HepG2 (cell line): ENCODE data around the gene ABCC5. TPM values are rescaled to one million over a fixed set of nuclear protein-coding genes. Genes with fewer than 3 reads are reported as not detected.

Experiments
- ATAC-seq: fragments of 200-7000 bp; cut with Tn5 transposase; 3 replicates; pipeline ENCODE4 v1.9.1; 2020; ENCODE audit warnings: mild to moderate bottlenecking, moderate library complexity
- BruUV-seq: library from RNA; stranded (reverse); fragments of 400-500 nt; replicated peaks from 2 replicates; lab custom pipeline; 2021; lab: Mats Ljungman, UMichigan
- CTCF ChIA-PET: fragments of 300-600 bp; formaldehyde crosslinking; extraction: SDS; loops from one replicate; lab custom pipeline; 2021; ENCODE audit warnings: low total read pairs, inconsistent platforms, low intra/inter-chr PET ratio; lab: Yijun Ruan, JAX
- POLR2A ChIA-PET: fragments of 350-600 bp; sonication (Branson Sonifier 250); formaldehyde crosslinking; loops from one replicate; lab custom pipeline; 2020; ENCODE audit warnings: antibody characterized with exemption, inconsistent platforms; lab: Yijun Ruan, JAX
- DNase-seq: peaks from one replicate; pipeline ENCODE4 v3.0.0-alpha.2; 2015; ENCODE audit warnings: low spot score
- FAIRE-seq: peaks from 3 replicates; lab custom pipeline; 2011; peaks lifted over from hg19 to GRCh38; lab: Jason Lieb, UNC
- H2AFZ ChIP-seq: one replicate; pipeline ENCODE4 v1.6.1; 2011; ENCODE audit warnings: low read length, inconsistent platforms
- H3K27ac ChIP-seq: fragments of 300-600 bp; 3 replicates; pipeline ENCODE4 v1.8.0; 2011; ENCODE audit warnings: mixed run types, mild to moderate bottlenecking, mixed read lengths, low read length, inconsistent platforms; ENCODE audit not compliant: insufficient read depth; ENCODE audit errors: extremely low read length
- H3K27me3 ChIP-seq, 2 experiments: fragments of 200-600 bp in 1 of 2; 2 replicates in 1 of 2; 3 replicates in 1 of 2; pipeline versions ENCODE4 v1.6.0 to v1.8.0; 2011; ENCODE audit warnings: low read length in 2 of 2, mild to moderate bottlenecking in 2 of 2, moderate library complexity in 2 of 2, inconsistent platforms in 1 of 2; ENCODE audit not compliant: insufficient read depth in 2 of 2, control insufficient read depth in 1 of 2
- H3K36me3 ChIP-seq, 2 experiments: fragments of 200-600 bp in 1 of 2; replicated peaks in 1 of 2; 2 replicates in 1 of 2; 3 replicates in 1 of 2; pipeline versions ENCODE4 v1.5.1 to v1.8.0; 2011; ENCODE audit warnings: low read length in 2 of 2, inconsistent platforms in 1 of 2; ENCODE audit not compliant: insufficient read depth in 2 of 2, control insufficient read depth in 1 of 2
- H3K4me1 ChIP-seq: 2 replicates; pipeline ENCODE4 v1.5.1; 2012; ENCODE audit warnings: low read length, inconsistent platforms; ENCODE audit not compliant: insufficient read depth
- H3K4me2 ChIP-seq: 2 replicates; pipeline ENCODE4 v1.6.0; 2011; ENCODE audit warnings: low read depth, low read length, inconsistent platforms
- H3K4me3 ChIP-seq, 3 experiments: fragments of 200-600 bp in 1 of 3; sonication (generic), shearing (Covaris generic) in 1 of 3; replicated peaks in 1 of 3; 2 replicates each; pipeline ENCODE4 v1.5.1; 2011 to 2016; ENCODE audit warnings: low read length in 3 of 3, inconsistent platforms in 2 of 3, low read depth in 2 of 3, mild to moderate bottlenecking in 2 of 3, control low read depth in 1 of 3, mixed read lengths in 1 of 3; ENCODE audit not compliant: insufficient read depth in 1 of 3
- H3K79me2 ChIP-seq: one replicate; pipeline ENCODE4 v1.6.1; 2011; ENCODE audit warnings: low read length, inconsistent platforms; ENCODE audit not compliant: insufficient read depth
- H3K9ac ChIP-seq: 2 replicates; pipeline ENCODE4 v1.6.0; 2011; ENCODE audit warnings: mild to moderate bottlenecking, low read depth, low read length, inconsistent platforms; ENCODE audit not compliant: insufficient read depth
- H3K9me3 ChIP-seq: 2 replicates; pipeline ENCODE4 v1.5.1; 2012; ENCODE audit warnings: mild to moderate bottlenecking, low read length
- H4K20me1 ChIP-seq: 2 replicates; pipeline ENCODE4 v1.6.0; 2011; ENCODE audit warnings: inconsistent platforms, mild to moderate bottlenecking, low read length, moderate library complexity; ENCODE audit not compliant: insufficient read depth
- BHLHE40 ChIP-seq: IDR thresholded peaks from 2 replicates; pipeline ENCODE4 v1.6.1; 2011; ENCODE audit warnings: low read length, improper control_type of control experiment
- JUND ChIP-seq: sonication (generic); formaldehyde crosslinking; IDR thresholded peaks from 2 replicates; pipeline ENCODE4 v1.8.0; 2022; ENCODE audit warnings: mild to moderate bottlenecking, missing genetic modification reagents
- KDM4B ChIP-seq: sonication (generic); formaldehyde crosslinking; IDR thresholded peaks from 2 replicates; pipeline ENCODE4 v1.4.0; 2020; ENCODE audit warnings: missing genetic modification reagents
- LBX2 ChIP-seq: sonication (generic); formaldehyde crosslinking; IDR thresholded peaks from 2 replicates; pipeline ENCODE4 v1.5.0; 2020; ENCODE audit warnings: missing genetic modification reagents, mild to moderate bottlenecking, borderline replicate concordance
- PLSCR1 ChIP-seq: sonication (generic); formaldehyde crosslinking; IDR thresholded peaks from 2 replicates; pipeline ENCODE4 v1.5.0; 2020; ENCODE audit warnings: missing genetic modification reagents, mild to moderate bottlenecking, borderline replicate concordance
- ZFP82 ChIP-seq: sonication (generic); formaldehyde crosslinking; IDR thresholded peaks from 2 replicates; pipeline ENCODE4 v1.5.1; 2020; ENCODE audit warnings: mild to moderate bottlenecking, missing genetic modification reagents, borderline replicate concordance
- WGBS: methylation state at CpG from one replicate; pipeline ENCODE4 v1.1.6; 2017; ENCODE audit warnings: low lambda C conversion rate; 5-methylcytosine and 5-hydroxymethylcytosine counted together
- in situ Hi-C: cut with HindIII; loops from 2 replicates; pipeline ENCODE4 v1.10.0; 2017; ENCODE audit warnings: low pct_unique_long_range_greater_than_20kb; ENCODE audit not compliant: extremely low pct_ligation_motif_present
- intact Hi-C: fragments of 100-400 bp; cut with micrococcal nuclease; formaldehyde crosslinking; loops from one replicate; pipeline ENCODE4 v1.10.0; 2022; ENCODE audit not compliant: unreplicated experiment
- polyA plus RNA-seq, 8 experiments: library from polyadenylated mRNA; depleted of rRNA in 3 of 8; stranded (reverse) in 7 of 8; unstranded in 1 of 8; fragments of >200 nt; fragmentation: Illumina TruSeq in 4 of 8; extraction: Trizol in 4 of 8; gene quantifications; 2 replicates each; pipeline versions ENCODE4 v1.2.1 to v1.2.3, GENCODE V29; 2011 to 2016; ENCODE audit warnings: low read depth in 4 of 8, missing spikeins in 1 of 8, mixed read lengths in 1 of 8; ENCODE audit not compliant: insufficient read depth in 1 of 8
- total RNA-seq, 5 experiments: library from RNA; depleted of rRNA; stranded (reverse); fragments of >200 nt; fragmentation: Illumina TruSeq; extraction: Trizol; gene quantifications; 2 replicates each; pipeline ENCODE4 v1.2.3, GENCODE V29; 2016; ENCODE audit warnings: low read depth in 1 of 5
- TF ChIP-seq, protein P1 (sequence below): sonication (generic); formaldehyde crosslinking; IDR thresholded peaks from 2 replicates; pipeline ENCODE4 v1.5.1; 2020; ENCODE audit warnings: mild to moderate bottlenecking, missing genetic modification reagents, borderline replicate concordance
- TF ChIP-seq, protein P2 (sequence below): IDR thresholded peaks from 2 replicates; pipeline ENCODE4 v1.6.1; 2016; ENCODE audit warnings: mild to moderate bottlenecking

ABCC5 gene
- total and polyA plus RNA-seq, 2 of the 13 experiments (the other 11 are each of a cell fraction or from before 2014, with no cell fraction given), result 12.5 to 12.7 TPM

DNA sequence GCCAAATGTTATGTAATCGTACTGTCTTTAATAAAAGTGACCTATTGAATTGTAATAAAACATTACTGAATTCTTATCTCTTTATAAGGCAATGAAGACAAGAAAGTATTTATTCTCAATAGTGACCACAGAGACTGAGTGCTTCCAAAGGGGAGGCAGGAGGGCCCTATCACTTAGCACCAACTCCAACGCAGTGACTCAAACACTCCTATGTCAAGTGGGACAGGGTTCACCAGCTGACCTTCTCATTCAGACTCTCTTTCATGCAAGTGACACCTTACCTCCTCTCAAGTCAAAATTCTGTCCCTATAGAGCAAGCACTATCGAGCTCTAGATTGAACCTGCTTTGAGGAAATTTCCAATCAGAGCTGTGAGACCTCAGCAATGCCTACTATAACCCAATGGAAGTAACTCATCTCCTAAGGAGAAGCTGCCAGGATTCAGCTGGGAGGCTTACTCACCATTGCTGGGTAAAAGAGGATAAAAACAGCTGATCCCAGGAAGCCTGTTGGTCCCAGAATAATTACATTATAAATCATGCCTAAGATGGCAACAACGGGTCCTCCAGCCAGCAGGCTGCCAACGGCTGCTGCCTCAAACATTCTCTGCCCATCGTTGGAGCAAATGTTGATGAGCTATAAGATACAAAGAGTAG lies 35.6 kb downstream of the ABCC5 start:
- H3K4me1 ChIP-seq, result peaks cover 35% of the 10 kb centered on the region
- intact Hi-C loops (no loop called here), in situ Hi-C loops (no loop called here)
- no peak for DNase-seq
- no peaks in the 10 kb centered on the region for H4K20me1 ChIP-seq
- no peak for ATAC-seq
- H3K27ac ChIP-seq, result no peak overlapping the region
- H3K9ac ChIP-seq, result no peak overlapping the region
- ChIA-PET CTCF (no interaction called here), POLR2A (no interaction called here)
- no peak overlapping the region for H3K4me3 ChIP-seq
- peaks cover 7 to 13% of the 10 kb centered on the region in 2 experiments; a peak in 3 of 5 replicates for H3K36me3 ChIP-seq
- no peak overlapping the region for H2AFZ ChIP-seq
- TF ChIP-seq KDM4B (CRISPR knock-in tag), result no peak
- TF ChIP-seq, protein P1, sequence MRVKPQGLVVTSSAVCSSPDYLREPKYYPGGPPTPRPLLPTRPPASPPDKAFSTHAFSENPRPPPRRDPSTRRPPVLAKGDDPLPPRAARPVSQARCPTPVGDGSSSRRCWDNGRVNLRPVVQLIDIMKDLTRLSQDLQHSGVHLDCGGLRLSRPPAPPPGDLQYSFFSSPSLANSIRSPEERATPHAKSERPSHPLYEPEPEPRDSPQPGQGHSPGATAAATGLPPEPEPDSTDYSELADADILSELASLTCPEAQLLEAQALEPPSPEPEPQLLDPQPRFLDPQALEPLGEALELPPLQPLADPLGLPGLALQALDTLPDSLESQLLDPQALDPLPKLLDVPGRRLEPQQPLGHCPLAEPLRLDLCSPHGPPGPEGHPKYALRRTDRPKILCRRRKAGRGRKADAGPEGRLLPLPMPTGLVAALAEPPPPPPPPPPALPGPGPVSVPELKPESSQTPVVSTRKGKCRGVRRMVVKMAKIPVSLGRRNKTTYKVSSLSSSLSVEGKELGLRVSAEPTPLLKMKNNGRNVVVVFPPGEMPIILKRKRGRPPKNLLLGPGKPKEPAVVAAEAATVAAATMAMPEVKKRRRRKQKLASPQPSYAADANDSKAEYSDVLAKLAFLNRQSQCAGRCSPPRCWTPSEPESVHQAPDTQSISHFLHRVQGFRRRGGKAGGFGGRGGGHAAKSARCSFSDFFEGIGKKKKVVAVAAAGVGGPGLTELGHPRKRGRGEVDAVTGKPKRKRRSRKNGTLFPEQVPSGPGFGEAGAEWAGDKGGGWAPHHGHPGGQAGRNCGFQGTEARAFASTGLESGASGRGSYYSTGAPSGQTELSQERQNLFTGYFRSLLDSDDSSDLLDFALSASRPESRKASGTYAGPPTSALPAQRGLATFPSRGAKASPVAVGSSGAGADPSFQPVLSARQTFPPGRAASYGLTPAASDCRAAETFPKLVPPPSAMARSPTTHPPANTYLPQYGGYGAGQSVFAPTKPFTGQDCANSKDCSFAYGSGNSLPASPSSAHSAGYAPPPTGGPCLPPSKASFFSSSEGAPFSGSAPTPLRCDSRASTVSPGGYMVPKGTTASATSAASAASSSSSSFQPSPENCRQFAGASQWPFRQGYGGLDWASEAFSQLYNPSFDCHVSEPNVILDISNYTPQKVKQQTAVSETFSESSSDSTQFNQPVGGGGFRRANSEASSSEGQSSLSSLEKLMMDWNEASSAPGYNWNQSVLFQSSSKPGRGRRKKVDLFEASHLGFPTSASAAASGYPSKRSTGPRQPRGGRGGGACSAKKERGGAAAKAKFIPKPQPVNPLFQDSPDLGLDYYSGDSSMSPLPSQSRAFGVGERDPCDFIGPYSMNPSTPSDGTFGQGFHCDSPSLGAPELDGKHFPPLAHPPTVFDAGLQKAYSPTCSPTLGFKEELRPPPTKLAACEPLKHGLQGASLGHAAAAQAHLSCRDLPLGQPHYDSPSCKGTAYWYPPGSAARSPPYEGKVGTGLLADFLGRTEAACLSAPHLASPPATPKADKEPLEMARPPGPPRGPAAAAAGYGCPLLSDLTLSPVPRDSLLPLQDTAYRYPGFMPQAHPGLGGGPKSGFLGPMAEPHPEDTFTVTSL (CRISPR knock-in tag), result no peak
- no peak for TF ChIP-seq BHLHE40
- no peak for TF ChIP-seq LBX2
- TF ChIP-seq ZFP82 (CRISPR knock-in tag), result no peak
- TF ChIP-seq JUND (CRISPR knock-in tag), result no peak
- no peak for TF ChIP-seq PLSCR1 (CRISPR knock-in tag)
- TF ChIP-seq, protein P2, sequence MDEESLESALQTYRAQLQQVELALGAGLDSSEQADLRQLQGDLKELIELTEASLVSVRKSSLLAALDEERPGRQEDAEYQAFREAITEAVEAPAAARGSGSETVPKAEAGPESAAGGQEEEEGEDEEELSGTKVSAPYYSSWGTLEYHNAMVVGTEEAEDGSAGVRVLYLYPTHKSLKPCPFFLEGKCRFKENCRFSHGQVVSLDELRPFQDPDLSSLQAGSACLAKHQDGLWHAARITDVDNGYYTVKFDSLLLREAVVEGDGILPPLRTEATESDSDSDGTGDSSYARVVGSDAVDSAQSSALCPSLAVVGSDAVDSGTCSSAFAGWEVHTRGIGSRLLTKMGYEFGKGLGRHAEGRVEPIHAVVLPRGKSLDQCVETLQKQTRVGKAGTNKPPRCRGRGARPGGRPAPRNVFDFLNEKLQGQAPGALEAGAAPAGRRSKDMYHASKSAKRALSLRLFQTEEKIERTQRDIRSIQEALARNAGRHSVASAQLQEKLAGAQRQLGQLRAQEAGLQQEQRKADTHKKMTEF (CRISPR knock-in tag), result no peak
- no peaks in the 10 kb centered on the region for H3K79me2 ChIP-seq
- no peaks in the 10 kb centered on the region for H3K9me3 ChIP-seq
- FAIRE-seq, result no peak
- WGBS, result 90% methylated on average over 6 of the region's 6 CpGs
- no peak overlapping the region for H3K4me2 ChIP-seq
- no peaks in the 10 kb centered on the region for H3K27me3 ChIP-seq
- no TSS peak for BruUV-seq
